Renal cortex interstitium (tissue), 15 donors: Measurements from ENCODE around the gene ZBTB25. TPM values are rescaled to one million over a fixed set of nuclear protein-coding genes. Genes with fewer than 3 reads are reported as not detected.

ENCODE experiments used
- DNase-seq, 11 donors: peaks; one replicate each; pipeline ENCODE4 v3.0.0-alpha.2; 2013; ENCODE audit warnings: low read depth in 9 of 11, low spot score in 4 of 11; ENCODE audit errors: extremely low read depth in 1 of 11
- long read RNA-seq, 16 experiments: transcript quantifications; one replicate each; lab custom pipeline, GENCODE V29; 2026
- polyA plus RNA-seq, 3 donors: library from polyadenylated mRNA; unstranded; fragments of 120-200 nt; gene quantifications; one replicate each; pipeline ENCODE4 v1.2.1, GENCODE V29; 2013; ENCODE audit not compliant: insufficient read length in 3 of 3

Gene ZBTB25, protein sequence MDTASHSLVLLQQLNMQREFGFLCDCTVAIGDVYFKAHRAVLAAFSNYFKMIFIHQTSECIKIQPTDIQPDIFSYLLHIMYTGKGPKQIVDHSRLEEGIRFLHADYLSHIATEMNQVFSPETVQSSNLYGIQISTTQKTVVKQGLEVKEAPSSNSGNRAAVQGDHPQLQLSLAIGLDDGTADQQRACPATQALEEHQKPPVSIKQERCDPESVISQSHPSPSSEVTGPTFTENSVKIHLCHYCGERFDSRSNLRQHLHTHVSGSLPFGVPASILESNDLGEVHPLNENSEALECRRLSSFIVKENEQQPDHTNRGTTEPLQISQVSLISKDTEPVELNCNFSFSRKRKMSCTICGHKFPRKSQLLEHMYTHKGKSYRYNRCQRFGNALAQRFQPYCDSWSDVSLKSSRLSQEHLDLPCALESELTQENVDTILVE
- 10 to 100 TPM in 1 of 3 donors, 1 to 10 TPM in 2; 7.0 to 14.4 (median 8.5) TPM for polyA plus RNA-seq
- long read RNA-seq, donor 1, full-length matches to known transcripts = 1 of 7 reads
- long read RNA-seq, donor 1, partial matches to known transcripts = 6 of 7 reads
- long read RNA-seq, donor 1, other reads (novel, unspliced or antisense) = 0 of 7 reads
- long read RNA-seq, donor 2, full-length matches to known transcripts = 1 of 1 reads
- long read RNA-seq, donor 2, partial matches to known transcripts = 0 of 1 reads
- long read RNA-seq, donor 2, other reads (novel, unspliced or antisense) = 0 of 1 reads
- long read RNA-seq, donor 3 = 0 reads
- long read RNA-seq, donor 4, full-length matches to known transcripts = 3 of 3 reads
- long read RNA-seq, donor 4, partial matches to known transcripts = 0 of 3 reads
- long read RNA-seq, donor 4, other reads (novel, unspliced or antisense) = 0 of 3 reads
- long read RNA-seq, donor 5 = 0 reads
- long read RNA-seq, donor 6, full-length matches to known transcripts = 1 of 15 reads
- long read RNA-seq, donor 6, partial matches to known transcripts = 14 of 15 reads
- long read RNA-seq, donor 6, other reads (novel, unspliced or antisense) = 0 of 15 reads
- long read RNA-seq, donor 7 = 0 reads
- long read RNA-seq, donor 8 = 0 reads
- long read RNA-seq, donor 9 = 0 reads
- long read RNA-seq, donor 10, partial matches to known transcripts = 15 of 15 reads
- long read RNA-seq, donor 10, other reads (novel, unspliced or antisense) = 0 of 15 reads
- long read RNA-seq, donor 11, full-length matches to known transcripts = 1 of 1 reads
- long read RNA-seq, donor 11, partial matches to known transcripts = 0 of 1 reads
- long read RNA-seq, donor 11, other reads (novel, unspliced or antisense) = 0 of 1 reads
- long read RNA-seq, donor 12 = 0 reads
- long read RNA-seq, donor 13 = 0 reads
- long read RNA-seq, donor 14, full-length matches to known transcripts = 1 of 1 reads
- long read RNA-seq, donor 14, partial matches to known transcripts = 0 of 1 reads
- long read RNA-seq, donor 14, other reads (novel, unspliced or antisense) = 0 of 1 reads
- long read RNA-seq, donor 15, full-length matches to known transcripts = 1 of 1 reads
- long read RNA-seq, donor 15, partial matches to known transcripts = 0 of 1 reads
- long read RNA-seq, donor 15, other reads (novel, unspliced or antisense) = 0 of 1 reads
- long read RNA-seq, donor 16, full-length matches to known transcripts = 2 of 19 reads
- long read RNA-seq, donor 16, partial matches to known transcripts = 17 of 19 reads
- long read RNA-seq, donor 16, other reads (novel, unspliced or antisense) = 0 of 19 reads

GRCh38 chr14:64503434-64504309, at the start of gene ZBTB25:
Gene ZBTB25, minus strand, starts transcription at chr14:64503838. Its CDS starts 13,305 bp downstream, at chr14:64490533.
- peak; percentile 65 to 91 (median 86) for DNase-seq

GRCh38 chr14:64550621-64551333, 47.1 kb upstream of the ZBTB25 start:
- no peak for DNase-seq

DNA sequence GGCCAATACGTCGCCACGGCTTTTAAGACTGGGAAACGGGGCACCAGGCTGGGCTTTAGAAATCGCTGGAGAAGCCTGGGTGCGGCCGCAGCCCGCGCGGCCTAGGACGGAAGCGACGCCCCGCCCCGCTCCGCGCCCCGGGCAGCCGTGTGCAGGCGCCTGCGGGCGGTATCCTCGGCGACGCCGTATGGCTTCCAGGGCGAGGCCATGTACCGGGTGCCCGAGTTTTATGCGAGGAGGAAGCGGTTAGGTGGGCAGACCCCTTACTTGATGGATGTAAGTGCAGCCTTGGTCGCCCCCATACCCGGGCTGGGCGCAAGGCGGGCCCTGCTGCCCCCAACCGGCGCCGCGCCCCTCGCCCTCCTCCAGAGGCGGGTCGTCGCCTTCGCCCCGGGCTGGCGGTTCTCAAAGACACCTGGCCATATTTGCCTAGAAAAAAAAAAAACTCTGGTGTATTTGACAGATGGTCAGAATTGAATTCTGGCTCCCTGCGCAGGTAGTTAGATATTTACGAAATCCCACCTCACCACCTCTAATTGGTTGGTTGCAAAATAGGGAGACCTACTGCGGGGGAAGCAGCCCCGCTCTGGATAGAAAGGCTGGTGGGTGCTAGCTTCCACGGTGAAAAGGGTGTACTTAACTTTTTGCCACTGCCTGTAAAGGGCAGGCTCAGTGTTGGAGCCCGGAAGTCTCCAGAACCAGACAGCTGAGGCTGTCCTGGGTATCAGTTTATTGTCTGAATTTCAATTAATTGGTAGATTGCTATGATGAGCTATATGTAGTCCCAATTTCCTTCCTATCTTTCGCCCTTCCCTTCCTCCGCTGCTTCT, 46.4 kb upstream of the ZBTB25 start, which contains the start of gene PPP1R36:
TSS of gene PPP1R36 (plus strand) at position 171 of the 830 bp plus-strand sequence. CDS start at position 208, 37 bp downstream.
- no peak for DNase-seq

GRCh38 chr14:64549016-64549415, 45.4 kb upstream of the ZBTB25 start:
- no peak for DNase-seq

DNA sequence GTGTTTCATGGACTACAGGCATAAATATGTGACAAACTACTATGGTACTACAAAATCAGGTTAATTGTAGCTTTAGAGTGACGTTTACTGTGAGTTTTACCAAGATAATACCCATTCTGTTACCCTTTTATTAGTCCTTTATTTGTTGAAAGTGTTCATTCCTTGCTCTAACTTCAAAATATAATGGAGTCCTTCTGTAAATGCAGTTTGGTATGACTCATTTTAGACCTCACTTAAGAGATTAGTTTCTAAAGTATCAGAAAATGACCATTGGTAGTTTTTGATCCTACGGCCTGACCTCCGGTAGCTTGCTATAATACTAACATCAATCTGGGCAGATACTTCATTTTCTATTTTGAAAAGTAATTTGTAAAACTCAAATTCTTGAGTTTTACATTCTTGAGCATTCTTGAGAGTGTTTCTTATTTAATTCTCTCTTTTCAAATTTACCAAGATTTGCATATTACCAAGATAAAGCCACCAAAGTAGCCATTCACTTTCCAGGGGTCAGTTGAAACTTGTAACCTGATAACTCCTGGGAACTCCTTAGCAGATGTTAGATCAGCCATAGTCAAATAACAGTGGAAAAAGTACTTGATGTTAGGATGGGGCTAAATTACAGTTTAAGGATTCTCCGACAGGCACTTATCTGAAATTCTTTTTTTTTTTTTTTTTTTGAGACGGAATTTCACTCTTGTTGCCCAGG, 41.1 kb upstream of the ZBTB25 start:
- no peak for DNase-seq

- DNase-seq = no peak
These were observed 39.2 kb upstream of the ZBTB25 start for GRCh38 chr14:64542836-64543201.

DNA sequence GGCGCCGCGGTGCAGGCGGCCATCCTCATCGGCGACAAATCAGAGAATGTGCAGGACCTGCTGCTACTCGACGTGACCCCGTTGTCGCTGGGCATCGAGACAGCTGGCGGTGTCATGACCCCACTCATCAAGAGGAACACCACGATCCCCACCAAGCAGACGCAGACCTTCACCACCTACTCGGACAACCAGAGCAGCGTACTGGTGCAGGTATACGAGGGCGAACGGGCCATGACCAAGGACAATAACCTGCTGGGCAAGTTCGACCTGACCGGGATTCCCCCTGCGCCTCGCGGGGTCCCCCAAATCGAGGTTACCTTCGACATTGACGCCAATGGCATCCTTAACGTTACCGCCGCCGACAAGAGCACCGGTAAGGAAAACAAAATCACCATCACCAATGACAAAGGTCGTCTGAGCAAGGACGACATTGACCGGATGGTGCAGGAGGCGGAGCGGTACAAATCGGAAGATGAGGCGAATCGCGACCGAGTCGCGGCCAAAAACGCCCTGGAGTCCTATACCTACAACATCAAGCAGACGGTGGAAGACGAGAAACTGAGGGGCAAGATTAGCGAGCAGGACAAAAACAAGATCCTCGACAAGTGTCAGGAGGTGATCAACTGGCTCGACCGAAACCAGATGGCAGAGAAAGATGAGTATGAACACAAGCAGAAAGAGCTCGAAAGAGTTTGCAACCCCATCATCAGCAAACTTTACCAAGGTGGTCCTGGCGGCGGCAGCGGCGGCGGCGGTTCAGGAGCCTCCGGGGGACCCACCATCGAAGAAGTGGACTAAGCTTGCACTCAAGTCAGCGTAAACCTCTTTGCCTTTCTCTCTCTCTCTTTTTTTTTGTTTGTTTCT, 38.6 kb upstream of the ZBTB25 start:
- no peak for DNase-seq

DNA sequence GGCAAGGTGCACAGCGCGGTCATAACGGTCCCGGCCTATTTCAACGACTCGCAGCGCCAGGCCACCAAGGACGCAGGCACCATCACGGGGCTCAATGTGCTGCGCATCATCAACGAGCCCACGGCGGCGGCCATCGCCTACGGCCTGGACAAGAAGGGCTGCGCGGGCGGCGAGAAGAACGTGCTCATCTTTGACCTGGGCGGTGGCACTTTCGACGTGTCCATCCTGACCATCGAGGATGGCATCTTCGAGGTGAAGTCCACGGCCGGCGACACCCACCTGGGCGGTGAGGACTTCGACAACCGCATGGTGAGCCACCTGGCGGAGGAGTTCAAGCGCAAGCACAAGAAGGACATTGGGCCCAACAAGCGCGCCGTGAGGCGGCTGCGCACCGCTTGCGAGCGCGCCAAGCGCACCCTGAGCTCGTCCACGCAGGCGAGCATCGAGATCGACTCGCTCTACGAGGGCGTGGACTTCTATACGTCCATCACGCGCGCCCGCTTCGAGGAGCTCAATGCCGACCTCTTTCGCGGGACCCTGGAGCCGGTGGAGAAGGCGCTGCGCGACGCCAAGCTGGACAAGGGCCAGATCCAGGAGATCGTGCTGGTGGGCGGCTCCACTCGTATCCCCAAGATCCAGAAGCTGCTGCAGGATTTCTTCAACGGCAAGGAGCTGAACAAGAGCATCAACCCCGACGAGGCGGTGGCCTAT, 37.8 kb upstream of the ZBTB25 start:
- no peak for DNase-seq

DNA sequence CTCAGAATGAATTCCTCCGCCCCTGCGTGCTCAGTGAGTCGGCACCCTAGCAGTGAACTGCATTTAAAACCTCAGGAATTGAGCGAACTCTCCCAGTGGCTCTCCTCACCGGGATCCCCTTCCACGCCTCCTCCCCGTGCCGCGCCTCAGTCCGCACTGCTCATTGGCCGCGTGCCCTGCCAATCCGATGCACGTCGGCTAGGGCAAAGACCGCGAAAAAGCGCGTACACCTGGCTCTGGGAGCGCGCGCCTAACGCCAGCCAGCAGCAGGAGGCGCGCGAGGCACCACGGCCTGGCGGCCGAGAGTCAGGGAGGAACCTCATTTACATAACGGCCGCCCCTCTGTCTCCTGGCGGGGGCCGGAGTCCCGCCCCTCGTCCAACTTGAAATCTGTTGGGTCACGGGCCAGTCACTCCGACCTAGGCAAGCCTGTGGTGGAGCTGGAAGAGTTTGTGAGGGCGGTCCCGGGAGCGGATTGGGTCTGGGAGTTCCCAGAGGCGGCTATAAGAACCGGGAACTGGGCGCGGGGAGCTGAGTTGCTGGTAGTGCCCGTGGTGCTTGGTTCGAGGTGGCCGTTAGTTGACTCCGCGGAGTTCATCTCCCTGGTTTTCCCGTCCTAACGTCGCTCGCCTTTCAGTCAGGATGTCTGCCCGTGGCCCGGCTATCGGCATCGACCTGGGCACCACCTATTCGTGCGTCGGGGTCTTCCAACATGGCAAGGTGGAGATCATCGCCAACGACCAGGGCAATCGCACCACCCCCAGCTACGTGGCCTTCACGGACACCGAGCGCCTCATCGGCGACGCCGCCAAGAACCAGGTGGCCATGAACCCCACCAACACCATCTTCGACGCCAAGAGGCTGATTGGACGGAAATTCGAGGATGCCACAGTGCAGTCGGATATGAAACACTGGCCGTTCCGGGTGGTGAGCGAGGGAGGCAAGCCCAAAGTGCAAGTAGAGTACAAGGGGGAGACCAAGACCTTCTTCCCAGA, 36.9 kb upstream of the ZBTB25 start, which contains the start of gene HSPA2:
TSS of gene HSPA2 (plus strand) at position 534 of the 995 bp plus-strand sequence. CDS start at position 643, 109 bp downstream.
- peak; percentile 97 to 99 (median 99) for DNase-seq

DNA sequence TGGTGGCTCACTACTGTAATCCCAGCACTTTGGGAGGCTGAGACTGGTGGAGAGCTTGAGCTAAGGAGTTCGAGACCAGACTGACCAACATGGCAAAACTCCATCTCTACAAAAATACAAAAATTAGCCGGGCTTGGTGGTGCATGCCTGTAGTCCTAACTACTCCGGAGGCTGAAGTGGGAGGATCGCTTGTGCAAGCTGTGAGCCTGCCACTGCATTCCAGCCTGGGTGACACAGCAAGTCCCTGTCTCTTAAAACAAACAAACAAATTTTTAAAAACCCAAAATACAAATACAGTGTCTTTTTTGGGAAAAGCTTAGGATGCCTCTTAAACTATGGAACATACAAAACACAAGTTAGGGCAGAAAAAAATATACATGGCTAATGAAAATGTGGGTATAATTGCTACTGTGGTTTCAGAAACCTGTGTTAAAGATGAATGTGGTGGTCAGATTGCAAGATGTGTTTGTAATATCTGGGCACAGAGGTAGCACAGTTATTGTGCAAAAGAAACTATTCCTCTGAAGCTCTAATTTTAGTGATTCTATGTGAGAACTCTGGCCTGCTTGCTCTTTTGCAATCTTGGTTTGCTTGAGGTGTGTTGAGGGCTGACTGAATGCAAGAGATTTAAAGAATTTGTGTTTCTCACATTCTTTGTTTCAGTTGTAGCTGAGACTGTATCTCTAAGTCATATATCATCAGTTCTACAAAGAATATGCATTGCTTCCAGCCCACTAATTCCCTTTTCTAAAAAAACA, 33.0 kb upstream of the ZBTB25 start:
- no peak for DNase-seq

DNA sequence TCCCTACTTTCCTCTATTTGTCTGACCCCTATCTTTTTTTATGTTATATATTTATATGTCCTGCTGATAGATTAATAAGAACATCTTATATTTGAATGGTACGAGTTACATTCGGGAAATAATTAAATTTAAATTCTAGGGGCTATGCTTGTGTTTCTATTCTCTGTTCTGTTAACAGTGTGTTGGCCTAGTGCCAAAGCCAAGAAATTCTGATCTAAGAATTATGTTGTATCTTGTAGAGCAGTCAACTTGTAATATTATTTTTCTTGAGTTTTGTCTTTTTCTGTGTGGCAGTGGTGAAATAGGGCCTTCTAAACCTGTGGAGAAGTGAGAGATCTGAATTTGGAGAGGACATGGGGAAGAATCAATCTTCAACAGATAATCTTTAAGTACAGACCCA, 27.9 kb upstream of the ZBTB25 start:
- DNase-seq = no peak

DNA sequence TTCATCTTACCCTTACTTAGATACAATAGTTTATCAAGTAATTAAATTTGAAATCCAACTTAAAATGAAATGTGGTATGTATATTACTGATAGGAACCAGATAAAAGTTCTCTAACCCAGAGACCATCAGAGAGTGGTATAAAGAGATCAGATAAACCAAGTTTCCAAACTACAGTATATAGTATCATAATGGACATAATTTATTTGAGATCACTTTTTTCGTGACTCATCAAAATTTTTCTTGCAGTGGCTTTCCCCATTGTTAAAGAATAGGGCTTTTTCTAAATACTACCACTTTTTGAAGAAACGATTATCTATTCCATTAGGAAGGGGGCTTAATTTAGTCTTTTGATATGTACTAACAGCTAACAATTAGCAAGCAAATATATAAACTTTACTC, 21.7 kb upstream of the ZBTB25 start:
- DNase-seq = no peak
